ENCODE data around the gene TIGAR.

The TIGAR gene

GRCh38 chr12:4297617-4298016, 23.4 kb upstream of the TIGAR start:
- H3K9me3 Mint-ChIP-seq, result no peaks in the 10 kb centered on the region
- peaks cover 89% of the 10 kb centered on the region for H3K36me3 Mint-ChIP-seq (ENCODE audit: low read depth)
- no peak overlapping the region for H3K4me3 Mint-ChIP-seq
- peaks cover 26% of the 10 kb centered on the region for H3K4me1 Mint-ChIP-seq
- TF ChIP-seq CTCF (IDR thresholded peaks at IDR 0.05; ENCODE audit: unreplicated experiment in 3 of 3), result no peak
- no peaks in the 10 kb centered on the region for H3K27me3 Mint-ChIP-seq (ENCODE audit: low read depth)
- H3K27ac Mint-ChIP-seq, result no peak overlapping the region

- Mint-ChIP-seq H3K27me3 (ENCODE audit: low read depth) (no peaks in the 10 kb centered on the region), H3K4me1 (peaks cover 17% of the 10 kb centered on the region), H3K27ac (no peak overlapping the region), H3K4me3 (no peak overlapping the region), H3K9me3 (no peaks in the 10 kb centered on the region), H3K36me3 (ENCODE audit: low read depth) (peaks cover 93% of the 10 kb centered on the region)
- no peak for TF ChIP-seq CTCF (IDR thresholded peaks at IDR 0.05; ENCODE audit: unreplicated experiment in 3 of 3)
Measured at GRCh38 chr12:4300883-4301282, 20.1 kb upstream of the TIGAR start.

- TF ChIP-seq CTCF (IDR thresholded peaks at IDR 0.05; ENCODE audit: unreplicated experiment in 3 of 3), result no peak
- Mint-ChIP-seq H3K4me3 (no peak overlapping the region), H3K27ac (peak overlapping the region in 1 of 3 experiments; percentile 10), H3K36me3 (ENCODE audit: low read depth) (peaks cover 92% of the 10 kb centered on the region), H3K27me3 (ENCODE audit: low read depth) (no peaks in the 10 kb centered on the region), H3K9me3 (no peaks in the 10 kb centered on the region), H3K4me1 (peaks cover 24% of the 10 kb centered on the region)
Measured at GRCh38 chr12:4301932-4302501, 19.0 kb upstream of the TIGAR start.

GRCh38 chr12:4302881-4303280, 18.1 kb upstream of the TIGAR start:
- Mint-ChIP-seq H3K9me3 (no peaks in the 10 kb centered on the region), H3K4me1 (peaks cover 31% of the 10 kb centered on the region), H3K27me3 (ENCODE audit: low read depth) (no peaks in the 10 kb centered on the region), H3K4me3 (no peak overlapping the region), H3K27ac (peak overlapping the region in 2 of 3 experiments; percentile 23 to 26), H3K36me3 (ENCODE audit: low read depth) (peaks cover 88% of the 10 kb centered on the region)
- TF ChIP-seq CTCF (IDR thresholded peaks at IDR 0.05; ENCODE audit: unreplicated experiment in 3 of 3), result no peak

- peaks cover 40% of the 10 kb centered on the region for H3K4me1 Mint-ChIP-seq
- no peak overlapping the region for H3K4me3 Mint-ChIP-seq
- H3K36me3 Mint-ChIP-seq (ENCODE audit: low read depth), result peaks cover 82% of the 10 kb centered on the region
- H3K9me3 Mint-ChIP-seq, result no peaks in the 10 kb centered on the region
- no peaks in the 10 kb centered on the region for H3K27me3 Mint-ChIP-seq (ENCODE audit: low read depth)
- TF ChIP-seq CTCF (IDR thresholded peaks at IDR 0.05; ENCODE audit: unreplicated experiment in 3 of 3), result no peak
- H3K27ac Mint-ChIP-seq, result peak overlapping the region in 1 of 3 experiments; percentile 23
Measured at GRCh38 chr12:4303750-4304149, 17.3 kb upstream of the TIGAR start.

GRCh38 chr12:4307593-4308333, 13.2 kb upstream of the TIGAR start:
- Mint-ChIP-seq H3K4me3 (peak overlapping the region; percentile 24 to 68 (median 60)), H3K27ac (peak overlapping the region; percentile 57 to 71 (median 60)), H3K27me3 (ENCODE audit: low read depth) (no peaks in the 10 kb centered on the region), H3K9me3 (no peaks in the 10 kb centered on the region), H3K4me1 (peaks cover 35% of the 10 kb centered on the region), H3K36me3 (ENCODE audit: low read depth) (peaks cover 47% of the 10 kb centered on the region)
- TF ChIP-seq CTCF (IDR thresholded peaks at IDR 0.05; ENCODE audit: unreplicated experiment in 3 of 3), result peak; percentile 65 to 76 (median 72)
